ENCODE measurements around the gene DOK4. TPM values are rescaled to one million over a fixed set of nuclear protein-coding genes. Genes with fewer than 3 reads are reported as not detected.

The DOK4 gene
- total RNA-seq, 1 experiment from 2014 or later = 13.1 TPM

DNA sequence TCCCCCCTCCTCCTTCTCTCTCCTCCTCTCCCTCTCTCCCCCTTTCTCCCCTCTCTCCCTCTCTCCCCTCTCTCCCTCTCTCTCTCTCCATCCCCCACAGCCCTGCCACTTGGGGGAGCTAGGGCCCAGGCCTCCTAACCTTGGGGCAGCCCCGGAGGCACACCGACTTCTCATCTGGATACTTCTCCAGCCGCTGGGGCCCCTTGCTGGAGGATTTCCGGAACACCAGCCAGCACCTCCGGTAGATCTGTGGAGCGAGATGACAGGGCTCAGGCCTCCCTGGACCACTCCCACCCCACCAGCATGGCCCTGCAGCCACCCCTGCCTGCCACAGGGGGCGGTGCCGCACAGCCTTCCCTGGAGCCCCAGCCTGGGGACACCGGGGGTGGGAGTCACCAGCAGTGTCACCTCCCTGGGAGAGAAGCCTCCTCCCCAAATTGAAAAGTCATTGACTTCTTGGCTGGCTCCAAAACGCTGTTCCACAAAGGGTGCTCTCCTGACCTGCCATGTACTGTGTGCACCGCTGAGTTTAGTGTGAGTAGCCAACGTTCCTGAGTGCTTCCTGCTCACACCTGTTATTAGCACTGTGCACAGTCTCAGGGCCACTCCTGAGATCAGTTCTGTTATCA, 10.5 kb downstream of the DOK4 start:
- H3K9ac ChIP-seq (ENCODE audit: extremely low read depth, insufficient read length, low read length) = no peak overlapping the region
- H2BK15ac ChIP-seq (ENCODE audit: low read depth, low read length) = no peak overlapping the region
- no peak overlapping the region for H2BK5ac ChIP-seq (ENCODE audit: insufficient read length, low read length)
- H4K8ac ChIP-seq (replicated peaks; ENCODE audit: insufficient read length, low read depth, low read length) = no peak overlapping the region
- peak overlapping the region; percentile 34 for H3K4me2 ChIP-seq (ENCODE audit: insufficient read depth, insufficient read length, low read length)
- no peak overlapping the region for H2BK120ac ChIP-seq (ENCODE audit: low read depth, low read length, poor library complexity, severe bottlenecking)
- H3K9me3 ChIP-seq (ENCODE audit: control insufficient read depth, low read depth, low read length) = no peaks in the 10 kb centered on the region
- H3K27me3 ChIP-seq (ENCODE audit: insufficient read depth, low read length) = no peaks in the 10 kb centered on the region
- H3K4me1 ChIP-seq (ENCODE audit: insufficient read depth, low read length) = peaks cover 13% of the 10 kb centered on the region; the same call in 1 of the 2 replicates
- H3K79me1 ChIP-seq (ENCODE audit: insufficient read depth, low read depth, low read length, poor library complexity, severe bottlenecking) = no peaks in the 10 kb centered on the region
- no peak overlapping the region for H3K14ac ChIP-seq (ENCODE audit: insufficient read depth, low read length)
- H3K23ac ChIP-seq (ENCODE audit: insufficient read length, low read depth, low read length) = no peak overlapping the region
- no peak overlapping the region for H4K91ac ChIP-seq (ENCODE audit: insufficient read length, low read depth, low read length)
- peaks cover 9% of the 10 kb centered on the region for H3K27me3 Mint-ChIP-seq (ENCODE audit: low read depth)
- H3K23me2 ChIP-seq (ENCODE audit: insufficient read length, low read depth, low read length, poor library complexity, severe bottlenecking) = peaks cover 8% of the 10 kb centered on the region
- no peak overlapping the region for H3K18ac ChIP-seq (ENCODE audit: insufficient read length, low read depth, low read length)
- H3K79me2 ChIP-seq (ENCODE audit: insufficient read depth, low read length) = no peaks in the 10 kb centered on the region
- peaks cover 12 to 21% (median 14%) of the 10 kb centered on the region in 3 experiments for H3K36me3 Mint-ChIP-seq (ENCODE audit: insufficient read depth in 1 of 3, low read depth in 3 of 3)
- no peak overlapping the region for H3K27ac ChIP-seq (ENCODE audit: insufficient read length, low read depth, low read length)
- H3K4me3 Mint-ChIP-seq = peak overlapping the region; percentile 25 to 63; a peak in 4 of 5 replicates
- no peaks in the 10 kb centered on the region for H3K9me3 Mint-ChIP-seq
- no peak overlapping the region; a peak in 2 of 7 replicates for H3K27ac Mint-ChIP-seq
- no peak overlapping the region for H2BK20ac ChIP-seq (ENCODE audit: low read depth, low read length, poor library complexity, severe bottlenecking)
- H3T11ph ChIP-seq (ENCODE audit: low read length) = no peak overlapping the region
- no peak overlapping the region for H3K56ac ChIP-seq (ENCODE audit: insufficient read length, low read depth, low read length)
- H4K5ac ChIP-seq (ENCODE audit: insufficient read length, low read depth, low read length) = no peak overlapping the region
- TF ChIP-seq, protein P1, sequence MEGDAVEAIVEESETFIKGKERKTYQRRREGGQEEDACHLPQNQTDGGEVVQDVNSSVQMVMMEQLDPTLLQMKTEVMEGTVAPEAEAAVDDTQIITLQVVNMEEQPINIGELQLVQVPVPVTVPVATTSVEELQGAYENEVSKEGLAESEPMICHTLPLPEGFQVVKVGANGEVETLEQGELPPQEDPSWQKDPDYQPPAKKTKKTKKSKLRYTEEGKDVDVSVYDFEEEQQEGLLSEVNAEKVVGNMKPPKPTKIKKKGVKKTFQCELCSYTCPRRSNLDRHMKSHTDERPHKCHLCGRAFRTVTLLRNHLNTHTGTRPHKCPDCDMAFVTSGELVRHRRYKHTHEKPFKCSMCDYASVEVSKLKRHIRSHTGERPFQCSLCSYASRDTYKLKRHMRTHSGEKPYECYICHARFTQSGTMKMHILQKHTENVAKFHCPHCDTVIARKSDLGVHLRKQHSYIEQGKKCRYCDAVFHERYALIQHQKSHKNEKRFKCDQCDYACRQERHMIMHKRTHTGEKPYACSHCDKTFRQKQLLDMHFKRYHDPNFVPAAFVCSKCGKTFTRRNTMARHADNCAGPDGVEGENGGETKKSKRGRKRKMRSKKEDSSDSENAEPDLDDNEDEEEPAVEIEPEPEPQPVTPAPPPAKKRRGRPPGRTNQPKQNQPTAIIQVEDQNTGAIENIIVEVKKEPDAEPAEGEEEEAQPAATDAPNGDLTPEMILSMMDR (conservative IDR thresholded peaks at IDR 0.05) = peak; percentile 89
- no peak overlapping the region for H2AFZ ChIP-seq (ENCODE audit: low read length)
- no peaks in the 10 kb centered on the region for H4K20me1 ChIP-seq (ENCODE audit: control insufficient read depth, insufficient read depth, insufficient read length)
- peaks cover 44 to 68% of the 10 kb centered on the region in 2 experiments for H3K4me1 Mint-ChIP-seq
- no peak overlapping the region for H3K4ac ChIP-seq (ENCODE audit: low read depth, low read length)
- H2AK5ac ChIP-seq (ENCODE audit: insufficient read length, low read length) = no peak overlapping the region
- WGBS (ENCODE audit: extremely low coverage, insufficient read length, low lambda C conversion rate) = no CpG with 5 or more reads among the region's 12 CpGs
- H2BK12ac ChIP-seq (ENCODE audit: insufficient read length, low read depth, low read length) = no peak overlapping the region
- DNase-seq = peak; percentile 96

All from H9 (cell line).